Measurements from ENCODE around the gene MAL.

Gene MAL

DNA sequence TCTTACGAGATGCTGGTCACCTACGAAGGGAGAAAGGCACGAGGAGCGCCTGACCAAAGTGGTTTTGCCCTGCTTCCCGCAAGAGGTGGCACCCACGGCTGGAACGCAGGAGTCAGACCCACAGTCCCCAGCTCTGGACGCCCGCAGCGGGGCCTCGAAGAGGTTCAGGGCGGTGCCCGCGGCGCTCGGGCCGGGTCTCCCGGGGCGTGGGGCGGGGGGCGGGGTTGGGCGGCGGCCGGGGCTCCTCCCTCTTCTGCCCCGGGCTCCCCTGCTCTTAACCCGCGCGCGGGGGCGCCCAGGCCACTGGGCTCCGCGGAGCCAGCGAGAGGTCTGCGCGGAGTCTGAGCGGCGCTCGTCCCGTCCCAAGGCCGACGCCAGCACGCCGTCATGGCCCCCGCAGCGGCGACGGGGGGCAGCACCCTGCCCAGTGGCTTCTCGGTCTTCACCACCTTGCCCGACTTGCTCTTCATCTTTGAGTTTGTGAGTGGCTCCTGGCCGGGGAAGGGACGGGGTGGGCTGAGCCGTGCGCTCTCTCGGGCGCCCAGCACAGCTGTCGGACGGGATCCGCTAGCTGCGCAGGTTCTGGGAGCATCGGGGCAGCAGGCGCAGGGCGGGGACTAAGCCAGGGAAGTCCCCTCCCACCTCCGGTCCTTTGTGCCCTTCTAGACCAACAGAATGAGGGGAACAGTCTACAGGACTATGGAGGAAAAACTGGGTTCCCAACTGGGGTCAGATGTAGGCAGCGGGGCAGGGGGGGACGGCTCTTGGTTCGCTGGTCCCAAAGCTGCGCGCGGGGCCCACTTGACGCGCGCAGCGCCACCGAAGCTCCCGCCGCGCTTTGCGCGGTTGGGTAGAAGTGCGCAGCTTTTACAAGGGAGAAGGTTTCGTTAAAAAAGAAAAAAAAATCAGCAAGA is at the start of gene MAL:
TSS of gene MAL (plus strand) at position 303 of the 914 bp plus-strand sequence. CDS start at position 388, 85 bp downstream.
- TF ChIP-seq, protein P1, sequence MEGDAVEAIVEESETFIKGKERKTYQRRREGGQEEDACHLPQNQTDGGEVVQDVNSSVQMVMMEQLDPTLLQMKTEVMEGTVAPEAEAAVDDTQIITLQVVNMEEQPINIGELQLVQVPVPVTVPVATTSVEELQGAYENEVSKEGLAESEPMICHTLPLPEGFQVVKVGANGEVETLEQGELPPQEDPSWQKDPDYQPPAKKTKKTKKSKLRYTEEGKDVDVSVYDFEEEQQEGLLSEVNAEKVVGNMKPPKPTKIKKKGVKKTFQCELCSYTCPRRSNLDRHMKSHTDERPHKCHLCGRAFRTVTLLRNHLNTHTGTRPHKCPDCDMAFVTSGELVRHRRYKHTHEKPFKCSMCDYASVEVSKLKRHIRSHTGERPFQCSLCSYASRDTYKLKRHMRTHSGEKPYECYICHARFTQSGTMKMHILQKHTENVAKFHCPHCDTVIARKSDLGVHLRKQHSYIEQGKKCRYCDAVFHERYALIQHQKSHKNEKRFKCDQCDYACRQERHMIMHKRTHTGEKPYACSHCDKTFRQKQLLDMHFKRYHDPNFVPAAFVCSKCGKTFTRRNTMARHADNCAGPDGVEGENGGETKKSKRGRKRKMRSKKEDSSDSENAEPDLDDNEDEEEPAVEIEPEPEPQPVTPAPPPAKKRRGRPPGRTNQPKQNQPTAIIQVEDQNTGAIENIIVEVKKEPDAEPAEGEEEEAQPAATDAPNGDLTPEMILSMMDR (IDR thresholded peaks at IDR 0.05; ENCODE audit: low read depth, low read length): no peak
- no peak for DNase-seq (ENCODE audit: low read depth, low spot score)
- H3K4me3 ChIP-seq (ENCODE audit: low read depth, low read length): no peak within 1 kb of the TSS
- in situ Hi-C loops (cut with HindIII; ENCODE audit: low sequenced_read_pairs): no loop called here

GRCh38 chr2:94977826-94978225 is 47.7 kb upstream of the MAL start:
- TF ChIP-seq, protein P1 (IDR thresholded peaks at IDR 0.05; ENCODE audit: low read depth, low read length): no peak
- no peak for DNase-seq (ENCODE audit: low read depth, low spot score)
- H3K4me3 ChIP-seq (ENCODE audit: low read depth, low read length): no peak overlapping the region
- in situ Hi-C loops (cut with HindIII; ENCODE audit: low sequenced_read_pairs): no loop called here

- no peak overlapping the region for H3K4me3 ChIP-seq (ENCODE audit: low read depth, low read length)
- DNase-seq (ENCODE audit: low read depth, low spot score): no peak
- TF ChIP-seq, protein P1 (IDR thresholded peaks at IDR 0.05; ENCODE audit: low read depth, low read length): no peak
- in situ Hi-C loops (cut with HindIII; ENCODE audit: low sequenced_read_pairs): no loop called here
Observed at GRCh38 chr2:94978917-94979316, 46.6 kb upstream of the MAL start.

DNA sequence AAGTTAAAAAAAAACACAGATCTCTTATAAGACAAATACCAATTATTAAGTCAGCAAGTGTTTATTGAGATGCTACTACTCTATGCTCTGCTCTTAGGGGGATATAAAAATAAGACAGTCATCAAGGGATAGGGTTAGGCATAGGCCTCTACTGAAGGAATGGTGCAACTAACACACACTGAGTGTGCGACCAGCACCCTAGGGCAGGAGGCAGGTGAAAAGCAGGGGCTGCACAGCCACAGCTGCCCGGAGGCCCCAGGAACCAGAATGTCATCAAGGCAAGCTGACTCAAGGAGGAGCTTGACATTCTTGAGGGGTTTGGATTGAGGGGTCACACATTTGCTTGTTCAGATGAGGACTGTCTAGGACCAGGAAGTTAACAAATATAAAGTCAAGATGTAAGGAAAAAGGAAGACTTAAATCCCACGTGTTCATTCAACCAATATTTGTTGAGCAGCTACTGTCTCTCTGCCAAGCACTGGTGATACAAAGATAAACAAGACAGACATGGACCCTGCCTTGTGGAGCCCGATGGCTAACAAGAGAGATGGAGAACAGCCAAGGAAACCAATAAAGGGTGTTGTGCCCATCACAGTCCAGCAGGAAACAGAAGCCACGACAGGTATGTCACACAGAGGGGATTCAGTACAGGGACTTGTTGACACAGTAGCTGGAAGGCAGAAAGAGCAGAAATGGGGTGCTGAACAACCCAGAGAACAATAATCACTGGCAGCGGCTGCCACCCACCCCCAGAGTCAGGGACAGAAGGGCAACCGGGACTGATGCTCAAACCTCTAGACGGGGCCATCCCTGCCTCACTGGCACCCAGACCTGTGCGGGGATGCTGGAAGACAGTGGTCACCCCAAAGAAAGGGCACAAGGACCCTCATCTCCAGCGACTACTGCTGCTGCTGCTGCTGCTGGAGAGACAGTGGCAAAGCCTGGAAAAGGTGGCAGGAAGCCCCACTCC is 45.8 kb upstream of the MAL start:
- DNase-seq (ENCODE audit: low read depth, low spot score): no peak
- TF ChIP-seq, protein P1 (IDR thresholded peaks at IDR 0.05; ENCODE audit: low read depth, low read length): no peak
- in situ Hi-C loops (cut with HindIII; ENCODE audit: low sequenced_read_pairs): no loop called here
- no peak overlapping the region for H3K4me3 ChIP-seq (ENCODE audit: low read depth, low read length)

- H3K4me3 ChIP-seq (ENCODE audit: low read depth, low read length): no peak overlapping the region
- TF ChIP-seq, protein P1 (IDR thresholded peaks at IDR 0.05; ENCODE audit: low read depth, low read length): no peak
- in situ Hi-C loops (cut with HindIII; ENCODE audit: low sequenced_read_pairs): no loop called here
- no peak for DNase-seq (ENCODE audit: low read depth, low spot score)
Observed at GRCh38 chr2:94980406-94980805, 45.1 kb upstream of the MAL start.

GRCh38 chr2:94982156-94982555 is 43.4 kb upstream of the MAL start:
- DNase-seq (ENCODE audit: low read depth, low spot score): no peak
- in situ Hi-C loops (cut with HindIII; ENCODE audit: low sequenced_read_pairs): no loop called here

More at GRCh38 chr2:94982156-94982555, 43.4 kb upstream of the MAL start:
- H3K4me3 ChIP-seq (ENCODE audit: low read depth, low read length): no peak overlapping the region
- TF ChIP-seq, protein P1 (IDR thresholded peaks at IDR 0.05; ENCODE audit: low read depth, low read length): no peak
